Astrocyte of the hippocampus (primary cell): ENCODE measurements around the gene FCN1.

Experiments used
- DNase-seq: peaks from one replicate; pipeline ENCODE4 v3.0.0; 2011; ENCODE audit warnings: low read depth, low spot score

Gene FCN1

DNA sequence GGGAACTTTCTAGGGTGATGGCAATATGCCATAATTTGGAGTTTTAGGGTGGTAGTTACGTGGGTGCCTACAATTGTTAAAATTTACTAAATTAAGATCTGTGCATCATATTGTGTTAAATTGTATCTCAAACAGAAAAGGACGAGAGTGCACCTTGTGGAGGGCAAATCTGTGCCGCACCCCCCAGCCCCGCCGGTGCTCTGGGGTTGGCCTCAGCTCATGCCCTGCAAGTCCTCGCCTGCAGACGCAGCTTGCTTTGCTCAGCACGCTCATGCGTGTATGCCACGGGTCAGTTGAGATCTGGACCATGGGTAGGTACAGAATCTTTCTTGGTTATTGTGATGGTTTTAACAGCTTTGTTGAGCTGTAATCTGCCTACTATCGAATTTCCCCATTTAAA lies 33.7 kb upstream of the FCN1 start:
- DNase-seq, result no peak

DNA sequence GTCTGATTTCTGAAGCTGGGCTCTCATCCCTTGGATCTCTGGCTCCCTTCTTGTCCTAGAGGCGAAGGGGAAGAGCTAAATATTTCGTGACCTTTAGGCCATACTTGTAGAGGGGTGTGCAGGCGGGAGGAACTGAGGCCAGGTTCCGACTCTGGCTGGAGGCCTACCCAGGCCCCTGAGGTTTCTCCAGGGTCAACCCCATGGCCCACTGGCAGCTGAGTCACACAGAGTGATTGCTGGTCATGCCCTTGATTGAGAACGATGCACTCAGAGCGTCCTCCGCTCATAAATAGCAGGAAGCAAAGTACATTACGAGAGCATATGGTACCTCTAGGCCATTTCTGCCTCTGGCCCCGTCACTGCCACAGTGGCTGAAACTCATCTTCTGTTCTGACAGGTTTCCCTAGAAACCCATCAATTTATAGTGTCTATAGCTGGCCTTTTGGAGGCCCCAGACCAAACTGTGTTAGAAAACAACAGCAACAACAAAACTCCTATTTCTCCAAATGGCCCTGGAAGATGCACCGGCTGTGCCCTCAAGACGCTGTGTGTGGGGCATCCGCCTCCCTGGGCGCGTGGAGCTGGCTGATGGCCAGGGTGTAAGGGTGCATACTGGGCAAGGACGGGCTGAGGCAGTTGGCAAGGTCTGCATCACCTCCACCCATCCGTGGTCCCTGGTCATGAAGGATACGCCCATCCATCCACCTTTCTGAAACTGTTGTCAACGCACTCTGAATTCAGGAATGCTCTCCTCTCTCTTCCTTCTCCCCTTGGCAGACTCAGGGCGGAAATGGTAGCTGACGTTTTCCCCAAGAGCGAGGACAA lies 32.9 kb upstream of the FCN1 start:
- DNase-seq, result no peak

DNA sequence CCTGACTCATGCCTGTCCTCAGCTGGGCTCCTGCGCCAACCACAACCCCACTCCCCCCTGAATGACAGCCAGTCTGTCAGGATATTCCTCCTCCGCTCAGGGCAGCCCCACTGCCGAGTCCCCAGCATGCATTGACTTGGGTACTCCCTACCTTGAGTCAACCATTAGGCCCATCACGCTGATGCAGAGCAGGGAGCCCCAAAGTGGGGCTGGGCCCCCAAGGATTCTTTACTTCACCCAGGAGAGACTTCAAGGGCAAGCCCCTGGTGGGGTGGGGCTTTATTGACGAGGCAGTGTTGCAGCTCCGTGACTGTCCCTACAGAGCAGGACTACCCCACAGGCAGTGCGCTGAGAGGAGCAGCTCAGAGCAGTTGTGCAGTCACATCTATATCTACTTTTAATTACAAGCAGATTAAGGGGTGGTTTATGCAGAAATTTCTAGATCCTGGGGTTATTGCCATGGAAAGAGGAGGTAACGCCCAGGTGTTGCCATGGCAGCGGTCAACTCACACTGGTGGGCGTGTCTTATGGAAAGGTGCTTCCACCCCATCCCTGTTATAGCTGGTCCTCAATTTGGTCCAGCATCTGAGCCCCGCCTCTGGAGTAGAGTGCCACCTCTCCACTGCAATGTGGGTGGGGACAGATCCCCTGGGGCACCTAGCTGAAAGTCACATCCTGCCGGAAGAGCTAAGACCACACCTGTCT lies 32.1 kb upstream of the FCN1 start:
- no peak for DNase-seq

DNA sequence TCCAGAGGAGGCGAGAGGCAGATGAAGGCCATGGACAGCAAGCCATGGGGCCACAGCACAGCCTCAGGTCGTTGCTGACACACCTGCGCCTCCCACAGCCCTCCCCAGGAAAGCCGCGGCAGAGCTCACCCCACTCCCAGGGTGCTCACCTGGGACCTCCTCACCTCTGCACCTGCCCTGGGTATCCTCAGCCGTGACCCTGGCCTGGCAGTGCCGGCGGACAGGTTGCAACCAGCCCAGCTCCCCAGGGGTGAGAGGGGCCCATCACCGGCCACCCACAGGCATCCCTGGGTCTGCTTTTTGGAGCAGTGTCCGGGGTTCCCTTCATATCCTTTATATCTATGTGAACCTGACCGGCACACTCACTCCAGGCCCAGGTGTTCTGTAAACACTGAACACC lies 30.4 kb upstream of the FCN1 start:
- no peak for DNase-seq

DNA sequence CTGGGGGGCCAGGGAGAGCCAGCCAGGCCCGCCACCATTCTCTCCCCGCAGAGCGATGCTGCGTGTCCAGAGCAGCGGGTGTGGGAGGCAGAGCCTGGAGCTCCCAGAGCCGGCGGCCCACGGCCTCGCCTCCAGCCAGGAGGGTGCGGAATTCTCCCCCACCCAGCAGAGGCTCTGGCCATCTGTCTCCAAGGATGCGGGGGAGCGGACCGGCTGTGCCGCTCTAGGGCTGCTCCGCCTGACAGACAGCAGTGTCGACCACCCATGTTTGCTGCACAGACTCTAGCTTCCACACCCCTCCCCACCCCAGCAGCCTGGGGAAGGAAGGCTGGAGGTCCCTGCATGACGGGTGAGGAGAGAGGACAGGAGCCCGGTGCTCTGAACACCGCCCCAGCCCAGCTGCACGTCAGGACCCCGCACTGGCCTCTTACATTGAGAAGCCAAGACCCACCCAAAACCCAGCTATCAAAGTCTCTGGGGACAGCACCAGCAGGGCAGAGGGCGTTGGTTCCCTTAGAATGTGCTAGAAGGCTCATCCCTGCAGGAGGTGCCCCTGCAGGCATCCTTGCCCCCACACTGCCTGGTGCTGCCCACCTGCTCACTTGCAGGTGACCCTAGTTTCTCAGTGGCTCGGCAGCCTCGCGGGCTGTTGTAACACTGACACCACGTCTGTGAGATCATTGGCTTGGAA lies 29.7 kb upstream of the FCN1 start:
- DNase-seq, result no peak

DNA sequence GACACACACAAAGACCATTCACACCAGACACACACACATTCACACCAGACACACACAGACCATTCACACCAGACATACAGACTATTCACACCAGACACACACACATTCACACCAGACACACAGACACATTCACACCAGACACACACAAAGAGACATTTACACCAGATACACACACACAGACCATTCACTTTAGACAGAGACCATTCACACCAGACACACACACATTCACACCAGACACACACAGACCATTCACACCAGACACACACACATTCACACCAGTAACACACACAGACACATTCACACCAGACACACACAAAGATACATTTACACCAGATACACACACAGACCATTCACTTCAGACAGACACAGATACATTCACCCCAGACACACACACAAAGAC lies 29.0 kb upstream of the FCN1 start:
- DNase-seq, result no peak

DNA sequence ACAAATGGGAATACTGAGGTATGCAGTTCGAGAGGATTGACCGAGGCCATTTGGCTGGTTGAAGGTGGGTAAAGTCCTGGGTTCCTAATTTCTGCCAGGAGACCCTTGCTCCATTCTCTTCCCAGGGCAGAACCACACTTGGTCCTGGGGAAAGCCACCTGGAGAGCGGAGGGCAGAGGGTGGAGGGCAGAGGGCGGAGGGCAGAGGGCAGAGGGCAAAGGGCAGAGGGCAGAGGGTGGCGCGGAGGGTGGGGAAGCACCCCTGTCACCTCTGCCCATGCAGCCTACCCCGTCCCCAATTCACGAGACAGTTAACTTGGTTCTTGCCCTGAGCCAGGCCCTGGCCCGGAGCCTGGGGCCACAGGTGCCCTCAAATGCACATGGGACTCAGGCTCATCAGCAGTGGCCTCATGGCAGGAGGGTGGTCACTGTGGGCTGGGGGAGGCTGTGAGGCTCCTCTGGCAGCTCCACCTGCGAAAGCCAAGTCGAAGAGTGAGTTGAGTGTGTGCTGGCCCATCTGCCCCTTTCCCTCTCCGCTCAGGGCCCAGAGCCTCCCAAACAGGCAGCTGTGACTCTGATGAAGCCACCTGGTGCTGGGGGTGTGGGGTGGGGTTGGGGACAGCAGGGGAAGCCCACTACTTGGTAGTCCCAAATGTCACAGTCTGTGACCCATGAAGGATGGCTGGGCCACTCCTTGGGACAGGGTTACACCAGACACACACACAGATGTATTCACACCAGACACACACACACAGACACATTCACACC lies 28.0 kb upstream of the FCN1 start:
- DNase-seq, result no peak

DNA sequence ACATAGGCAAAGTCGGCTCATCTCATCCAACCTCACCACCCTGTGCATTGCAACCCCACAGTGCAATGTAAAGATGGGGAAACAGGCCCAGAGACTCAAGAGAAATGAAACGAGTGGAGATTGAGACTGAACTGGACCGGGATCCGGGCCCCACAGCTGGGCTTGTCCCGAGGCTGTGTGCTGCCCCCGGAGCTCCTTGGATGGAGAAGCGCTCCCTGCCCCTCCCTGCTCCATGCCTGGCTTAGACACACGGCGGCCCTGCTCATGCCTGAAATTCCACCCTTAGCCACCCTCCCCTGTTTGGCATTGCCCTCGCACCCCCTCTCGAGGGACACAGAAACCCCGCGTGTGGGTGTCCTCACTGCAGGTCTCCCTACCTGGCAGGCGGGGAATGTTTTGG lies 27.2 kb upstream of the FCN1 start:
- no peak for DNase-seq

DNA sequence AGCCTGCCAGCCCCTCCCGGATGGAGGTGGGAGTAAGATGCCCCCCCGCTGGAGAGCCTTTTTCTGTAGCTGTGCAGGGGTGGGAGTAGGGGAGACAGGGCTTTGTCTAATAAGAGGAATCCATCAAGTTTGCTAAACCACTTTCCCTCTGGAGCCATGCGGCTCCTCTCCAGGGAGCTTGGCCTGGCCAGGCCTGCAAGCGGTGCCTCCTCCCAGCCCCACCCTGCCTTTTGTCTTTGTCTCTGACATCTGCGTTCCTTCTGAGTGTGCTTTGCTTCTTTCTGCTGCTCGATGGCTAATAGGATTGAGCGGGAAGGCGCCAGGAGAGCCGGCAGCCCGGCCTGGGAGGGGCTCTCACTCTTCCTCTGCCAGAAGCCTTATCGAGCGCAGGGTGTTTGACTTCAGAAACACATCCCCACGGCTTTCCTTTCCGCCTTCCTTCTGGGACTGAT lies 26.7 kb upstream of the FCN1 start:
- DNase-seq, result no peak

DNA sequence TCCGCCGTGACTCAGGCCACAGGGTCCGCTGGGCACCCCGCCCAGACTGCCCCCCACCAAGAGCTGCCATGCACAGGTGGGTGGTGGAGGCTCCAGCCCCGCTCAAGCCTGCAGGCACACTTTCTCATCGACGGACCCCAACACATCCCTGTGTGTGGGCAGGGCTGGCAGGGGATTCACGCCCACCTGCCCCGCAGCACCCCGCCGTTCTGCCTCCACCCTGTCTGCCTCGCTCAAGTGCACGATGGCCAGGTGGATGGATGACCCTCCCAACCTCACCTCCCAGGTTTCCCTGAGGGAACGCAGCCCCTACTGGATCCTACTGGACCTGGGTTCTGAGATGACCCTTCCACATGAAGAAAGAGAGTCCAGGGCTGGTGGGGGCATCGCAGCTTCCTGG lies 26.1 kb upstream of the FCN1 start:
- DNase-seq, result no peak

DNA sequence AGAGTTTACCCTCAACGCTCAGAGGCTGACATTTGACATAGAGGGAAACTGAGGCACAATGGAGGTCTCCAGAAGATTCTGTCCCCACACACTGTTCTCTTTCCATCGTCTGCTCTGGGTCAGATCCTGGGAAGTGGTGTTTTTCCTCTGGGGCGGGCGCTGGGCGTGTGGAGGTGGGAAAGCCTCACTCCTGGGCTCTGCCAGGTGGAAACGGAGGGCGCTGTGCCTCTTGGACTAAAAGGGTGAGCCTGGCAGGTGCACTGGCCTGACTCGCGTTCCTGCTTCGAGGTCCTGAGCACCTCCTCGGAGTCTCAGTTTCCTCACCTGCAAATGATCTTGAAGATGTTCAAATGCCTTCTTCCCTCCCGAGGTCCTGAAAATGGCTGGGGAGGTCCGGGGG lies 25.7 kb upstream of the FCN1 start:
- DNase-seq, result no peak

DNA sequence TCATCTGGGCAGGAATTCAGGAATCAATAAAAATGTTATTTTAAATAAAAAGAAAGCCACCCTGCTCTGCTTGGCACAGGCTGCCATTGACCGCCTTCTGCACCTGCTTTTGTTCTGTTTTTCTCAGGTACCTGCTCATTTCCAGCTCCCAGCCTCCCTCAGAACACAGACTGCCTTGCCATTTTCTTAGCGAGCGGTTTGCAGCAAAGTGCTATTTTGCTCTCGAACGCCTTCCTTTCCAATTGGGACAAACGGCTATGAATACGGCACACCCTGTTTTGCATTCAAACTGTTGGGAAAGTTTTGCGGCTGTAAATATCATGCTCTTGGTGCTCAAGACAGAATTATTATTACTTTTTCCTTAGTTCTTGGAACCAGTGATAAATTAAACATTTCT lies 25.1 kb upstream of the FCN1 start:
- DNase-seq, result no peak

DNA sequence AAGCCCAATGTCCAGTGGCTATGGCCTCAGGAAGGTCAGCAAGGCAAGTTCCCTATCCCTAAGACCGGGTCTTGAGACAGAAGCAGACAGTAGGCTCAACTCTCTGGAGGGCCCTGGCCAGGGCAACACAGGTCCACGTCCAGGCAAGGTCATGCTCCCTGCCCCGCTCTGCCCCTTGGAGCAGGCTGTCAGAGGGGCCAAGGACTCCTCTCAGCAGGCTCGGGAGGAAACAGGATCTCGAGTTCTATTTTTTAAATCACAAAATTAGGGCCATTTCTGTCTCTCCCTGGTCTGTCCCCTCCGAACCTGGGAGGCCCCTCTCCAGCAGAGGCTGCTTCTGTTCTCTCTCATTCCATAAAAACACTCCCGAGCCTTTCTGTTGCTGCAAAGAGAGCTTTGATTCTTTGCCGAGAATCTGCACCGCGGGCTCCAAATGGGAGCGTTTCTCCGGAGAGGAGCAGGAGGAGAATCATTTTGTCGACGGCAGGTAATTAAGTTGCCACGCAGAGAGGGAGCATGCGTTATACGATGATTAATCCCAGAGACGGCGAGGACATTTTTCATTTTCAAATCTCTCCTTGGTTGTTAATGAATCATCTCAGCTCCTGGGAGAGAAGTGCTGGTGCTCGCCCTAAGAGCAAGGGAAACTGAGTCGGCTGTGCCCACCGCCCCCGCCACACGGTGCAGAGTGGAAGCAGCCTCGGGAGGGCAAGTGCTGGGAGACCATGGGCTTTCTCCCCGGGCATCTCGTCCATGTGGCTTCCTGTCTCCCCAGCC lies 24.5 kb upstream of the FCN1 start:
- no peak for DNase-seq

DNA sequence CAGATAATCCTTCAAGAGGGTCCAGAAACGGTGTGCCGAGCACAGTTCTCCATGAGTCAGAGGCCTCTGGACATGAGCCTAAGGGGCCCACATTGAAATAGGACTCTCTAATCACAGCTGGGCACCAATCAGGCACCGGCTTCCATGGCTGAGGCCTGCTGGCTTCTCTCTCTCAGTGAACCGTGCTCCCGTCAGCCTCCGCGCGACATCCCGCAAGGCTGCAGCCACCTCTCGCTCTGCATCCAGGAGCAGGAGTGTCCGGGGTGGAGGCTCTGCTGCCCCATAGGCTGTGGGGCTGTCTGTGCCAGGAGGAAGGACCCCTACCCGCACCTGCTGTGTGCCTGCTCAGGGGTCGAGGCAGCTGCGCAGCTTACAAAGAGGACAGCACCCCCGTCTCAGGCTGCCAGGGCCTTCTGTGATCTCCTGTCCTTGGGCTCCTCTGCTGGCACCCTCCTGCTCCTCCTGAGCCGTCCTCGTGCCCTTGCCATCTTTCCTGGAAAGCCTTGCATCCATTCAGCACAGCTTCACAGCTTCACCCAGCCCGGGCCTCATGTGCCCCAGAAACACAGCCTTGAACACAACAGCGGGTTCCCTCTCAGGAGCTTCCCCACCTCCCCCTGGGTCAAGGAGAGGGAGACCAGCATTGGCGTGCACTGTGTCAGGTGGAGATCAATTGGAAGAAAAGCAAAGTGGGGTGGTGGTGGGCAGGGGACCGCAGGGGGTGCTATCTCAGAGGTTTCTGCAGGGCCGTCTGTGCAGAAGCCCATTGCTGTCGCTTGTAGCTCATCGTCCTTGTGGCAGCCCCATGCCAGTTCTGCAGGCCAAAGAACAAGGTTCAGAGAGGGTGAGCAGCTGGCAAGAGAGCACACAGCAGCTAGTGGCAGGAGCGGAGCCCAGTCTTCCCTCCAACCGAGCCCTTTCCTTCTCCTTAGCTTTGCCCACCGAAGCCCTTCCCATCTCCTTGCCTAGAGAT lies 22.8 kb upstream of the FCN1 start:
- DNase-seq, result no peak

DNA sequence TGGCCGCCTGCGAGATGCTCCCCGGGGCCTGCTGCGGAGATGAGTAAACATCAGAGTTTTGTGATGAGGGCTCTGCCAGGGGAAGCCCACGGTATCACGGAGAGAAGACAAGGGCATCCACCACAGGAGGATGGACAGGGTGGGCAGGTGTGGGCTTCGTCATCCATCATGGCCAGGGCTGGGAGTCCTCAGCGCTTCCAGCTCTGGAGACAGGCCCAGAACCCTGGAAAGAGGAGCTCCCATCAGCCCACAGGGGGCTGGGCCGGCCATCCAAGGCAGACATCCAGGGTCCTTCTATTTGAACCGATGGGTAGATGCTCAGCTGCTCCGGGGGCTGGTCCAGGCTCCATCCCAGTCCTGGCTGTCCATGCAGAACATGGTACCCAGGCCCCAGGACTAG lies 22.1 kb upstream of the FCN1 start:
- no peak for DNase-seq

DNA sequence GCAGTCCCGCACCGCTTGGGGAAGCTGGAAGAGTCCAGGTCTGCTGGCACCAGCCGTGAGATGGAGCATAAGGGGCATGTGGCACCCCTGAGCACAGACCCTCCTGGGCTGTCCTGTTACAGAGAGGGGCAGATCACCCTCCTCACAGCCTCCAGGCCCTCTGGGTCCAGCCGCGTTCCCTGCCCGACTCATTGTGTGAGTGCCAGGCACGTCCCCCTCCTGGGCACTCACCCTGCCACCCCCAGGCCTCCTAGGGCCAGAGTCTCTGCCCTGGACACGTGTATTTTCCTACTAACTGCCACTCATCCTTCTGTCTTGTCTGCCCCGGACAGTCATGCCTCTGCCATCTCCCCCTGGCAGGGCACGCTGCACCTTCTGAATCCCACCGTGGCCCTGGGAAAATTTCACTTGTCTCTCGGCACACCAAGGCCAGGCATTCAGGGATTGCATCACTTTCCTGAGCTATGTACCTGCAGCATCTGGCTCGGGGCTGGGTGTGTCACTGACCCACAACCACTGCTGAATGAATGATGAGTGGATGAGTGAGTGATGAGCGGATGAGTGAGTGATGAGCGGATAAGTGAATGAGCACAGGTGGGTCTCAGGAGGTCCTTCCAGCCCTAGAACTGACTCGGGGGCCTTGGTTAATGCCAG lies 21.5 kb upstream of the FCN1 start:
- no peak for DNase-seq

DNA sequence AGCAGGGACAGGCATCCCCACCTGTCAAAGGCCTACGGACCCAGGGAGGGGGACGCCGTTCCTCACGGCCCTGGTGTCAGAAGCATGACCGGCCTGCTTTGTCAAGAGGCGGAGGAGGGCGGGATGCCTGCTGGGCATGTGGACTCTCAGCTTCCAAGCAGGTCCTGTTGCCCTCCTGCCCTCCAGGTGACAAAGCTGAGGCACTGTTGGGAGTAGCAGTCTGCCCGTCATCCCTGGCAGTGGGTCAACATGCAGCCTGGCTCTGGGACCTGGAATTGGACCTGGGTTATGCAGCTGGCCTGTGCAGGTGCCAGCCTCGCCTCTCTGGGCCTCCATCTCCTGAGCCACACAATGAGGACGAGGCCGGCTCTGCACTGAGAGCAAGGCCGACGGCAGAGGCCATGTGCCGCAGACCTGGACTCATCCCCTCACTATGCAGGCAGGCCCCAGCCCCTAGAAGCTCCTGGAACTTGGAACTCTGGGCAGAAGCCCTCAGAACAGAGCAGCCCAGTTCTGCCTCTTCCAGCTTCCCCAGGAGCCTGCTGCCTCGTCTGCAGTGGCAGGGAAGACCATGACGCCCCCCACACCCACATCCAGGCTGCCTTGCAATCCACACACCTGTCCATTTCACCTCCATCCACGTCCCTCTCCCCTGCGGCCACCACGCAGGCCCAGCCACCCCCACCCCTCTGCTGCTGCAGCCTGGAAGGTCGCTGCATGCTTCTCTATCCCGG lies 20.8 kb upstream of the FCN1 start:
- no peak for DNase-seq

DNA sequence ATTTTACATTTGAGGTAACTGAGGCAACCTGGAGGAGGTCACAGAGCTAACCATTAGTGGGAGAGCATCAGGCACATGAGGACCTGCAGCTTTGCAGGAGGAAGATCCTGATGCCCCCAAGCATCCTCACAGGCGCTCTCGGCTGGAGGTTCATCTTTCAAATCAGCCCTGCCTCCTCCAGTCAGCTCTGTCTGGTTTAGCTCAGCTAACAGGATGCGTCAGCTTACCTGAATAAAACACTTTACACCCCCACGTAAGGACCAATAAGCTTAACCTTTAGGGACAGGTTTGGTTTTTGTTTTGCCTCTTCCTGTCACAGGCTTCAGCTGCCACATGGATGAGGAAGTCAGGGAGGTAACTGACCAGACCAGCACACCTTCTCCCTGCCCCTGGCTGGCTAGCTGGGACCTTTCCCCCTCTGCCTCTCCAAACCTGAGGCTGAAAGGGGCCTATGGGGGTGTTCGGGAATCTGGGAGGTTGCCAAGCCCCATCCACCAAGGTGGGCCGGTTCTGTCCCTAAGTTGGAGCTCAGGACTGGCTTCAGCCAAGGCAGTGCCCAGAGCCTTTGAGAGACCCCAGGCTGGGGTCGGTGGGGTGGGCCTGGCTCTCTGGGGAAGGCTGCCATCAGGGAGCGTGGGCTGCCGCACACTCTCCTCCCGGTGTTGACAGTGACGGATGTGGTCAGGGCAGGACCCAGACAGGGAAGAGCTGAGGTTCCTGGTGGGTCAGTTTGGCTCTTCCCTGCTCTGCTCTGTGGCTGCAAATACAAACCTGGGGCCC lies 20.0 kb upstream of the FCN1 start:
- no peak for DNase-seq
